ENCODE results near the gene ACAD11.

The ACAD11 gene

DNA sequence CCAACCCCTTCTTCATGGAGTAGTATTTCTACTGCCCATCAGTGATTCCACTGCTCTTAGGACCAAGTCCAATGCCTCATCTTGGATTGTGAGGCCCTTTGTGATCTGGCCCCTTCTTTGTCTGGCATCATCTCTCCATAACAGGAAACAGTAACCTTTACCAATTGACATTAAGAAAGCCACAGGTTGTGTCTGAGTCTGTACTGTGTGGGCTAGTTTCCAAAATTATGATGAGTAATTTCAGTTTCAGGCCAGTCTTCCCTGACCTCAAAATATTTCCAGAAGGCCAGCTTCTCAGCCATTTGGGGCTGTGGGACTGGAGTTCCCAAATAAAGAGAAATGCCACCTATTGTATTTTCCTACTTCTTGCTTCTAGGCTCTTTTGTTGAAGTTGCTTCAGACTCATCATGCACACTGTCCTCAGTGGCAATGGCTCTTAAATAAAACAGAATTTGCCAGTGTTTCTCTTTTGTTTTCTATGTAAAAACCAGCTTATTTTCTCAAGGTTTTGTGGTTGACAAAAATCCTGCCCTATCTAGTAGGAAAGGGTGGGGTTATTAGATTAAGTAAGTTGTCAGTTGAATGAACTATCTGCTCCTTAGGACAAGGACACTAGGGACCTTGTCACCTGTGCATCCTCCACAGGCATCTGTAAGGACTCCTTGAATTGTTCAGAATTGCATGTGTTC is 109.6 kb downstream of the ACAD11 start:
- no peak for DNase-seq

DNA sequence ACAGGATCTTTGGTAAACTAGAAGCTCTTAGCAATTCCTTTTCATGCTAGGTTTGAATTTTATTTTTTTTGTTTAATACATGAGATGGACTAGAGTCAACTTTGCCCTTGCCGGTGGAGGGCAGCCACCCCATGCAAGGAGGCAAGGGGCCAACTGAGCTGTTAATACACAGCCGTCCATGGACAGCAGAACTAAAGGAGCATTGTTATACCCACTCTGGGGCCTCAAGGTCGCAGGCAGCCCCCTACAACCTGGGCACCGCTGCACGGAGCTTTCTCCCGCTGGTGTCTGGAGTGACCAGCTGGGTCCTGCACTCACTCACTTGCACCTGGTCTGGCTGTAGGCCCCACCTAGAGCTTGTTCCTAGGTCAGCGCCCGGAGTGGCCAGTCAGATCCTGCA is 110.4 kb downstream of the ACAD11 start:
- DNase-seq = no peak

- DNase-seq = no peak
These were observed 114.1 kb downstream of the ACAD11 start for GRCh38 chr3:132545471-132545870.

- no peak for DNase-seq
These were observed 115.5 kb downstream of the ACAD11 start for GRCh38 chr3:132544130-132544529.

- no peak for DNase-seq
These were observed 116.4 kb downstream of the ACAD11 start for GRCh38 chr3:132543011-132543739.

DNA sequence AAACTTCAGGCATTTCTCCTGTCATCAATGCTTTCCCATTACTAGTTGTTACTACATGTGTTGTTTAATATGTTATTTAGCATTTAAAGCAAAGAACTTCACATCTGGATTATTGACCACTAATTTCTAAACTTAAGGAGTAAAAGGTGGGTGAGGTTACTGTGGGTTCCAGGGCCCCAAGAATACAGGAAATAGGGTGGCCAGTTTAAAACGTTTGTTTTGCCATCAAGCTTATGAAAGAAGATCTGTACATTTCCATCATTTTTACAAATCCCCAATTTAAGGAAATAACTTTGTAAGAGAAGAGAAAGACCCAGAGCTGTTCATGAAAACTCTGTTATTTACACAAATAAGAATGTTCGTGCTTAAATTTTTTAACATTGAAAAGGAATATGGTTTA is 117.0 kb downstream of the ACAD11 start:
- no peak for DNase-seq

GRCh38 chr3:132539681-132540080 is 119.9 kb downstream of the ACAD11 start:
- DNase-seq = no peak

DNA sequence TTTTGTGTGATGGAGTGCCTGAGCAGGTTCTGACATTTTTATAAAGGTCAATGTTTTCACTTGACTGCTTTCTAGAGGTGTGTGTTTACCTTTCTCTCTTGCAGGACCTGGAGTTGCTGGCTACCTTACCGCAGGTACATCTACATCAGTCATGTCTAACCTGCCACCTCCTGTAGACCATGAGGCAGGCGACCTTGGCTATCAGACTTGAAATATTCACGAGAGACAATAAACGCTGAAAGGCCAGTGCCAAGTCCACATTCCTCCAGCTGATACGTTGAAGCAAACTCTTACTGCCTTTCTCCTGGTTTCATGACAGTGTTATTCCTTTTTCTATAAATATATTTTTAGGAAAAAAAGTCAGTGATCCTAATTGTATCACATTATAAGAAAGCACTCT is 121.5 kb downstream of the ACAD11 start:
- no peak for DNase-seq

DNA sequence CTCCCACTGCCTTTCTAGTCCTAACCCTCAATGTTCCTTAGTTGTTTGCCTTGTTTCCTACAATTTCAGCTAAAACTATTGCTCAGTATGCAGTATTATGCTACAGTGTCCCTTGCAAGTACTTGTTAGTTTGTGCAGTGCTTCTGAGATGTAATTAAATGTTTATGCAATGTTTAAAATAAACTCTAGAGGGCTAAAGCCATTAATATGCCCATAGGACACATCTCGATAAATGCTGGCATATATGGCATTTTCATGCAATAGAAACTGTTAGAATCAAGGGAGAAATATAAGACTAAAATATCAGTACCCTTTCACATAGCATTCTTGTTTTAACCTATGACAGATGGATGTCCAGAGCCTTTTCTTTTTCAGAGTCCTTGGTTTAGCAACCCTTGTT is 122.3 kb downstream of the ACAD11 start:
- DNase-seq = no peak

DNA sequence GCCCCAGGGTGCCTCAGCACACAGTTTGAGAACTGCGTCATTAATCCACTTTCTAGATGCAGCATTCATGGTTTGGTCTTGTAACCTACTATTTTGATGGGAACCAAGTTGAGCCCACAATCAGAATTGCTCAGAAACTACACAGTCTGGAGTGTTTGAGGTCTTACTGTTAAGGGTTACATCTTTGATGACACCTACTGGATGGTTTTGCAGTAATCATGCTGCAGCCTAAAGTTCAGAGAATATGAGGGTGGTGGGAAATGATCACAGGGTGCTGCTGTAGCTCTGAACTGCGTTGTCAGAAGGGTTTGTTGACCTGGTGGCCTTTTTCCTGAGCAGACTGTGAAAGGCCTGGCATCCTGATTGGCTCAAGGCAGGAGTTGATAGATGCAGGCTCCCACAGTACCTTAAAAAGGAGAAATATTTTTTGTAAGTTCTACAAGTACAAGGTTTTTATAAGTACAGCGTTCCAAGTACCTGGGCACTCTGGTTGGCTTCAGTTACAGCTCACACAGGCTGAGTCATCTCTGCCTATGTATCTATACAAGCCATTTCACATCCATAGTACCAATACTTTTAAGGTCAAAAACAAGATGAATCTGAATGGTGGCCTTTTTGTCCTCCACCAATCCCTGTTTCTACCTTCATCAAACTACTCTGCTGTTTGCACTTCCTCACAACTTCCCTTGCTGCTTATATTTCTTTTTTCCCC is 123.0 kb downstream of the ACAD11 start:
- no peak for DNase-seq

GRCh38 chr3:132535575-132536441 is 123.8 kb downstream of the ACAD11 start:
- DNase-seq = peak; percentile 37

DNA sequence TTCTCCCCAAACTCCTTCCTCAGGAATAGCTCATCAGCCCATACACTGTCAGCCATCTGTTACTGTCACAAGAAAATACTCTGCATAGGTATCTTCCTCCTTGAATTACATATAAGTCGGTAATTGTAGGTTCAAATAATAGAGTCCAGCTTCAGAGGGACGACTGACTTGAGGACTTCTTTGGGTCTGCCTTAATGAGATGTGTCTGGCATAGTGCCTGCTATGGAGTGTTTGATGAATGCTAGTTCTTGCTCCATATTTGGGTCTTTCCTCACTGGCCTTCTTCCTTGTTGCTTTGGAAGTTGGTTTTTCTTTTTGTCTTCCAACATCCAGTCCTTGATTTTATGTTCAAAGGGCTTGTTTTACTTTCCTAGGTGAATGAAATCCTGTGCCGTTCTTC is 129.0 kb downstream of the ACAD11 start:
- DNase-seq = no peak

DNA sequence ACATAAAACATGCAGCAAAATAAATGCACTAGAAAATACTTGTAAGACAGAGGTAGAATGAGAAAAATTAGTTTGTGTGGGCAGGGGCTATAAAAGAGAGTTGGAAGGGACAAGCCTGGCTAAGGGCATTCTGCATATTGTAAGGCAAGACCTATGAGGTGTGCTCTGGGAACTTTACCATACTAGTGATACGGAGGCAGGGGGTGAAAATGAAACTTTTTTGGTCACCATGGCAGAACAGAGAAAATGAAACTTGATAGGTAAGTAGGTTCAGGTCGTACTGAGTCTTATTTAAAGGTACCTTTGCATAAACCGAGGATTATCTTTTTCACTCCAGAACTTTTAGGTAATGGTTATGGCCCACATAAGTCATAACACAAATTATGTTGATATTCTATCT is 137.3 kb downstream of the ACAD11 start:
- DNase-seq = no peak

DNA sequence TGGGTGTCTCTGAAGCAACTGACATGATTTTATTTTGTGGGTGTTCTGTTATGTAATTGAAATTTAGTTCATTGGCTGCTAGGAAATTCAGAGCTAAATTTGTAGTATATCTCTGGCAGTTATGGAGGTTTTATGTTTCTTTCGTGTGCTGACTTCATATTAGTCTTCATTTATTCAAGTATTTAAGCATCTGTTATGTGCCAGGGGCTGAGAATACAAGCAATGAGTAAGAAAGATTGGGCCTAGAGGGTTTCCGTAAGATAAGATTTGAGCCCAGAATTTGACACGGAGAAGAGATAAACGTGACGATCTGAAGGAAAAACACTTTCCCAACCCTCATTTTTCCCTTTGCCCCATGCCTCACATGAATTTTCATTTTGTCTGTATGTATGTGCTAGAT is 137.7 kb downstream of the ACAD11 start:
- no peak for DNase-seq

DNA sequence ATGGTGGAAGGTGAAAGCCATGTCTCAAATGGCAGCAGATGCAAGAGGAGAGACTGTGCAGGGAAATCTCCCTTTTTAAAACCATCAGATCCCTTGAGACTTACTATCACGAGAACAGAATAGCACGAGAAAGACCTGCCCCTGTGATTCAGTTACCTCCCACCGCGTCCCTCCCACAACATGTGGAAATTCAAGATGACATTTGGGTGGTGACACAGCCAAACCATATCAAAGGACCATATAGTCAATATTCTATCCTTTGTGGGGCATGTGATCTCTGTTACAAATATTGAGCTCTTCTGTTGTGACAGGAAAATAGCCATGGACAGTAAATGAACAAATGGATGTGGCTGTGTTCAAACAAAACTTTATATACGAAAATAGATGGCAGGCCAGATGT is 139.7 kb downstream of the ACAD11 start:
- no peak for DNase-seq

GRCh38 chr3:132517311-132517710 is 142.3 kb downstream of the ACAD11 start:
- no peak for DNase-seq

DNA sequence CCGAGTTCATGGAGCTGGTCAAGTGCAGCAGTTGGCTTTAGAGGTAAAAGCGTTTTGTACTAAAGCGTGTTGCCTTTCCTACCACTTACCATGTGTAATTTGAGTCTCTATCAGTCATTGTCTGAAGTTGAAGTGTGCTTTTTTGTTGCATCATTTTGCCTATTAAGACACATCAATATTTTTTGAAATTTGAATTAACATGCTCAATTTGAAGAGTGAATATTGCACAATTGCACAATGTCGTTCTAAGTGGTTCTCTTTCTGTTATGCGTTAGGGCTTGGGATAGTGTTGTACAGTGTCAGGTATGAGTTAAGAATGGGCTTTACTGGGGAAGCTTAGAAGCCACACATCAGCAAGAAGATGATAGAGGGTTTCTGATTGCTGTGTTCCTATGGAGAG is 146.6 kb downstream of the ACAD11 start:
- DNase-seq = no peak

- no peak for DNase-seq
These were observed 150.1 kb downstream of the ACAD11 start for GRCh38 chr3:132509506-132509905.

GRCh38 chr3:132509096-132509495 is 150.5 kb downstream of the ACAD11 start:
- no peak for DNase-seq

Data from activated T-cell treated with anti-CD3 and anti-CD28 coated beads, Interleukin-2, amount 50 U/mL, for 1 hour (primary cell).